ENCODE data around the gene HNF4A.
"Not testable (repeated sequence)": the region's sequence is repeated elsewhere in the genome, so short reads cannot be mapped to it uniquely, and the experiment has no call there.

The HNF4A gene

DNA sequence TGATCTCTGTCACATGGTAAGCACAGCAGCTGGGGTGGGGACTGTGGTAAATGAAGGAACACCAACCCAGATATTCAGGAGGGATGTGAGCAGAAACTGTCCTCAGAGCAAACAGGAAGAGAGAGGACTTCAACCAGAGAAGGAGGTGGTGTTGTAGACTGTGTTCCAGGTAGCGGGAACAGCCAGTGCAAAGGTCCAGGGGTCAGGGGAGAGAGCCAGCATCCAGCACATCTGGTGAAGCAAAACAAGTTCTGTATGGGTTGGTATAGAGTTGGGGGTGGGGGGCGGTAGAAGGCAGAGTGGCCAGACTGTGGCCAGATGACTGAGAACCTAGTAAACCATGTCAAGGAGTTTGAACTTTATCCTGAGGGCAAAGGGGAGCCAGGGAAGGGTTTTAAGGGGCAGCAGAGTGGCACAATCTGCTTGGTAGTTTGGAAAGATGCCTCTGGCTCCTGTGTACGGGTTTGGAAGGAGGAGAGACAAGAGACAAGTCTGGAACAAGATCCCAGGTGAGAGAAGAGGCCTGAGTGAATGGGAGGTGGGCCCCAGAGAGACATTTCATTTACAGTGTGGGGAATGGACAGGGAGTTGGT lies 92.4 kb downstream of the HNF4A start:
- DNase-seq = no peak

DNA sequence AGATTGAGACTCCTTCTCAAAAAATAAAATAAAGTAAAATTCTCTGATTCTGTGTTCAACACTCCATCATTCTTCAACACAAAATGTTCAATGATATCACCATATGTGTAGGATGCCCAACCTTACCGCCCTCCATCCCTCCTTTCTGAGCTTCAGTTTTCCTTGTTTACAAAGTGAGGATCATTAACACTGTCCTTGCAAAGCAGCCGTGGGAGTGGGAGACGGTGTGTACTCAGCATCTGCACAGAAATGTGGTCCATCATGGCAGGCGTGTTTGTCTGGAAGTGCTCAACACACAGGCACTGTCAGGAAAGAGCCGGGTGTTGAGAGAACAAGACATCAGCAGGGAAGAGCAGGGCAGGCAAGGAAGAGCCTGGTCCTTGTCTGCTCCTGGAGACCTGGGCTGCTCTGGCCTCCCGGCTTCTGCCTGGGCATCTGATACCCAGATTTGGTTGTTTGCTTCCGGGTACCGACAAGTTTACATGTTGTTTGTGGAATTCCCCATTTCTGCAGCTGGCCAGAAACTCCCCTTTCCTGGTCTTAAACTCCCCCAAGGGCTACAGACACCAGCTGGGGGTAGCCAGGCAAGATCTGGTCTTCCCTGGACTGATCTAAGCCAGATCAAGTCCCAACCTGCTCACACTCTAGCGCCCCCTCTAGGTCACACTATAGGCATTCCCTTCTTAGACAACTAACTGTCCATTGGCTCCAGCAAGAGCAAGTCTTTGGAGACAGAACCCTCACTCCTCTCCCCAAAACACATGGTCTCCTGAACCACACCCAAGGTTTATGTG lies 93.5 kb downstream of the HNF4A start:
- DNase-seq = no peak

DNA sequence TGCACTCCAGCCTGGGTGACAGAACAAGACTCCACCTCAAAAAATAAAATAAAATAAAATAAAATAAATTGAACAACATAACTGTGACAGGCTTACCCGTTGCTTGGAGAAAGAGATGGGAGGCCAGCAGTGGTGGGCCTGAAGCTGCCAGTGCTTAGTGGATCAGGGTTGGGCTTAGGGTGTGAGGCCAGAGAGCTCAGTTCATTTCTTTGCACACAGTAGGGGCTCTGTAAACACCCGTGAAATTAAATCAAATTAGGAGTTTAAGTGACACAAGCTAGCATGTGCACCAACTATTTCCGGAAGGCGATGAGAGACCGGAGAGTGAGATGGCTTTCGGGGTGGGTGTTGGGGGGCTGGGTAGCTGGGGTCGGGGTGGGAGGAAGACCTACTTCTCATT lies 94.4 kb downstream of the HNF4A start:
- no peak for DNase-seq

DNA sequence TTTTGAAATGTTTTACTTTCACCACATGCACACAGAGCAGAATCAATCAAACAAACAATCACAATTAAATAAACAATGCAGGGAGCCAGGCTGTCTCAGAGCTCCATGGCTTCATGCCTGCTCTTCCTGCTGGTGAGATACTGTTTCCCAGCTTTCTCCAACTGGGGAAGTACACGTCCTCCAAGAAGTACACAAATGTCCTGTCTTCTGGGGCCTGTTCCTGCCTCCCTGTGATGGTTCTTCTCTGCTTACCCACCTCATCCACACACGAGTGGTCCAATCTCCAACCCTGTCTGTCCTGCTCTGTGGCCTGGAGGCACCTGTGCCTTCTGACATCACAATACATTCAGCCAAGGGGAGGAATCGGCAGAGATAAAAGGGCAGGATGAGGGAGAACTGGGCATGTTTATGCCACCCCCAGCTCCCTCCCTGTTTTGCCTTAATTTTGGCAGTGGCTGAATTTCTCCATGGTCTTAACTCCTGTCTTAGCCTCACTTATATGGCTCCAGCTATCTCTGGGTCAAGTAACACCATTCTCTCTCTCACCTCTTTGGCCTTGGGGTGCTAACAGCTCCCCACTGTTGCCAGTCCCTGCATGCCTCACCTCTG lies 94.9 kb downstream of the HNF4A start:
- no peak for DNase-seq

DNA sequence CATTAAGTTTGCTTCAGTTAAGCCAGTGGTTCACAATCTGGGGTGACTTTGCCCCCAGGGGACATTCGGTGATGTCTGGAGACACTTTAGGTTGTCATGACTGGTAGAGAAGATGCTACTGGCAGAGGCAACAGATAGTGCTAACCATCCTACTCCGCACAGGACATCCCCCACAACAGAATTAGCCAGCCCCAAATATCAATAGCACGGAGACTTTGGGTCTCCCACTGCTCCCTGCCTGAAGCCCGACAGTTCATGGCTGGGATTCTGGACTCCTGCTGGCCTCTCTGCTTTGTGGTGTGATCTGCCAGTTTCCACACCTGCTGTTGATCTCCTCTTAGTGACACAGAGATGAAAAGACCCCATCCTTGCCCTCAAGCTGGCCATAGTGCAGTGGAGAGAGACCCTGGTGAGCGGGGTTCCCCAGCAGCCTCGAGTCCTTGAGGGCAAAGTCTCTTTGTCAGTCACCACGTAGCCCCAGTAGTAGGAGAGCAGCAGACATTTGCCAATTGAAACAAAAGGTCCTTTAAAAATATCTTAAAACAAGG lies 95.5 kb downstream of the HNF4A start:
- no peak for DNase-seq

DNA sequence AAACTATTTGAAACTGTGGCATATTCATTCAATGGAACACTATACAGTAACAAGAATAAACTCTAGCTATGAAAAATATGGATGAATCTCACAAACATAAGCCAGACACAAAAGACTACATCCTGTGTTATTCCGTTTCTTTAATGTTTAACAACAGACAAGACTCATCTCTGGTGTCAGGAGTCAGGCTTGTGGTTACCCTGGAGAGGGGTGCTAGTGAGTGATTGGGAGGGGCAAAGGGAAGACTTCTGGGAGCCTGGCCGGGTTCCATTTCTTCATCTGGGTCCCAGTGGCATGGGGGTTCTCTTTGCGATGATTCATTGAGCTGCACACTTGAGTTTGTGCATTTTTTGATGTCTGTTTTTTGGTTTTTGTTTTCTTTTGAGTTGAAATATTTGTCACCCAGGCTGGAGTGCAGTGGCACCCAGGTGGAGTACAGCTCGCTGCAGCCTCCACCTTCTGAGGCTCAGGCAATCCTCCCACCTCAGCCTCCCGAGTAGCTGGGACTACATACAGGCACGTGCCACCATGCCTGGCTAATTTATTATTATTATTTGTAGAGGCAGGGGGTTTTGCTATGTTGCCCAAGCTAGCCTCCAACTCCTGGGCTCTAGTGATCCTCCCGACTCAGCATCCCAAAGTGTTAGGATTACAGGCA lies 98.9 kb downstream of the HNF4A start:
- DNase-seq = no peak

DNA sequence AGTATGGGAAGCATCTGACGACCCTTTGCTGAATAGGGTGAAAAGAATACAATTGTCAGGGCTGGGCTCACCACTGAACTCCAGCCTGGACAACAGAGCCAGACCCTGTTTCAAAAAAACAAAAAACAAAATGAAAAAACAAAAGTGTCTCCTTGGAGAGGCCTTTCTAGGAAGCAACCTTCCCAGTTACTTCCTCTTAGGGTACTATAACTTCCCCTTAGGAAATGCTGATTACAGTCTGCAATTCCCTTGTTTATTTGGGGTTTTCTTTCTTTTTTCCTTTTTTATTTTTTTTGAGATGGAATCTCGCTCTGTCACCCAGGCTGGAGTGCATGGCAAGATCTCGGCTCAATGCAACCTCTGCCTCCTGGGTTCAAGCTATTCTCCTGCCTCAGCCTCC lies 99.6 kb downstream of the HNF4A start:
- no peak for DNase-seq

DNA sequence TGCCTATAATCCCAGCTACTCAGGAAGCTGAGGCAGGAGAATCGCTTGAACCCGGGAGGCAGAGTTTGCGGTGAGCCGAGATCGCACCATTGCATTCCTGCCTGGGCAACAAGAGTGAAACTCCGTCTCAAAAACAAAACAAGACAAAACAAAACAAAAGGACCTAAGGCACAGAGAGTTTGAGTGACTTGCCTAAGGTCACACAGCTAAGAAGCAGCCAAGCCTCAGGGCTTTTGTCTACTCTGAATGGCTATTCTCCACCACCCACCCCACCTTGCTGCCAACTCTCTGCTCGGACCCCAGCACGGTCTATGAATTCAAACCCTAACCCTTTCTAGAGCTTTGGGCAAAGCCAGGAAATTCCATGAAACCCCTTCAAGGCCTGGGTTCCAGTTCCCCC lies 101.1 kb downstream of the HNF4A start:
- no peak for DNase-seq

- no peak for DNase-seq
Observed at GRCh38 chr20:44457016-44457415, 101.5 kb downstream of the HNF4A start.

- no peak for DNase-seq
Observed at GRCh38 chr20:44459271-44459670, 103.8 kb downstream of the HNF4A start.

GRCh38 chr20:44460795-44461141 lies 105.3 kb downstream of the HNF4A start:
- no peak for DNase-seq

GRCh38 chr20:44461142-44461802 lies 105.8 kb downstream of the HNF4A start:
- no peak for DNase-seq

- DNase-seq = no peak
Observed at GRCh38 chr20:44461803-44462174, 106.3 kb downstream of the HNF4A start.

DNA sequence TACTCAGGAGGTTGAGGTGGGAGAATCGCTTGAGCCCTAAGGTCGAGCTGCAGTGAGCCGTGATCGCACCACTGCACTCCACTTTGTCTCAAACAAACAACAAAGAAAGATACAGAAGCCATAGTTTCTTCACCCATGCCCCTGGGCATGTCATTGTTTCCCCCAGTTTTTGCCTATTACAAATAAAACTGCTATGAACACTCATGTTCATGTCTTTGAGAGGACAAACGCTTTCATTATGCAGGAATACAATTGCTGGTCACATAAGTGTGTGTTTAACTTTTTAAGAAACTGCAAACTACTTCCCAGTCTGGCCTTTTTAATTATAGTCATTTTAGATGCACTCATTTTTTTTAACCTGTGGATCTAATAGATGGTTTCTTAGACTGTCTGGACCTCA lies 108.0 kb downstream of the HNF4A start:
- no peak for DNase-seq

GRCh38 chr20:44464514-44464913 lies 109.0 kb downstream of the HNF4A start:
- DNase-seq = no peak

DNA sequence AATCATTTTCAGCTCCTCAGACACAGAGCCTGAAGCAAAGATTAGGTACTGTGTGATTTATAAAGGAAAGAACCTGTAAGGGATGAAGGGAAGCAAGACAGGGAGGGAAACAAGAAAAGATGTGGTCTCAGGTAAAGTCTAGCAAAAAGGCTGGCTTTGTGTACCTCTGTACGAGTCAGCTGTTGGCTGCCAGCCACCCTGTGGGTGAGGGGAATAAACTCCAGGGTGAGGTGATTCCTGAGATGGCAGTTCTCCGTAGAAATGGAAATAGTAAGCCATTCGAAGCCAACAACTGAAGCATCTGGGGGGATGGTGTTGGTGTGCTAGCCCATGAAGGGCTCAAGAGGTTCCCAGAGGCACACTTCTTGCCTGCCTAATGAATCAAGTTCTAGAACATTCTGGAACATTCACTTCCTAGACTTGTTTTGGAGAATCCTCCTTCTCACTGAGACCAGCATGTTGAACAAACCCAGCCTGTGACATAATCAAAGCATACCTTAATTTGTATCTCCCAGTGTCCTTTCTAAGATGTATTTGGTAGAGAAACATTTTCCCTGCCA lies 109.6 kb downstream of the HNF4A start:
- no peak for DNase-seq

DNA sequence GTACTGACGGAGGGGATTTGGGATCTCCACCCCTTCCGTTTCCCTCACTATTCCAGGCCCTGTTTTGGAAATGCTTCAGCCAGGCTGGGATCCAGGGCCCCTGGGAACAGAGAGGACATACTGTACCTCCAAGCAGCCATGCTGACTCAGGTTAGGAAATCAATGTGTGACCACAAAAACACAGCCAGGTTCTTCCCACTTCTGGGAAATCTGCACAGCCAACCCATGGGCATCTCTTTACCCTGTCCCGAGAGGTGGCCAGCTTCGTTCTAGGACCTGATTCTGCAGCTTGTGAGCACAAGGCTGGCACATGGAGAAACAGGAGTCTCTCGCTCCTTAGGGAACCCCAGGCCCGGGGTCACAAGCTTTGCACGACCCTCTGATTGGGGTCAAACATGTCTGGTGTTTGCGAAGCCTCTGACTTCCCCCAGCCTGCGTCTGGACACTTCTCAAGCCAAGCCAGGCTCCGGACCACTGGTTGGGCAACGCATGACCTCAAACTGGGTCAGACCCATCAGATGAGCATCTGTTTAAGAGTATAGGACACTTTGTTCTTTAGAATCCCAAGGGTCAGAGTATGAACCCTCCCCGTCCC lies 111.9 kb downstream of the HNF4A start:
- DNase-seq = no peak

DNA sequence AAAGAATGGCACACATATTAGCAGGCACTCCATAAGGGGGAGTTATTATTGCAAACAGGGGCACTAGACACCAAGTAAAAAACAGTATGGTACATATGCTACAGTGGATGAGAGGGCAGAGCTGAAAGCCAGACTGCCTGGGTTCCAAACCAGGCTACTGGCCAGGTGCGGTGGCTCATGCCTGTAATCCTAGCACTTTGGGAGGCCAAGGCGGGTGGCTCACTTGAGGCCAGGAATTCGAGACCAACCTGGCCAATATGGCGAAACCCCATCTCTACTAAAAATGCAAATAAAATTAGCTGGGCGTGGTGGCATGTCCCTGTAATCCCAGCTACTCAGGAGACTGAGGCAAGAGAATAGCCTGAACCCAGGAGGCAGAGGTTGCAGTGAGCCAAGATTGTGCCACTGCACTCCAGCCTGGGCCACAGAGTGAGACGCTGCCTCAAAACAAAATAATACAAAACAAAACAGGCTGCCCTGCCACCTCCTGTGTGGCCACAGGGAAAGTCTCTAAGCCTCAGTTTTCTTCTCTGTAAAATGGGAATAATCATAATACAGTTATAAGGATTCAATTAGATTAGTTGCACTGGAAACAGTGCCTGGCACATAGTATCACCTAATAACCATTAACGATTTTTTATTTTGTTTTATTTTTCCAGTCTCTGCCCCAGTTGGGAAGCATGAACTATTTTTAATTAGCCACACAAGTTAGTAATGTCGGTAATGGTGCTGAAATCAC lies 112.7 kb downstream of the HNF4A start:
- no peak for DNase-seq

DNA sequence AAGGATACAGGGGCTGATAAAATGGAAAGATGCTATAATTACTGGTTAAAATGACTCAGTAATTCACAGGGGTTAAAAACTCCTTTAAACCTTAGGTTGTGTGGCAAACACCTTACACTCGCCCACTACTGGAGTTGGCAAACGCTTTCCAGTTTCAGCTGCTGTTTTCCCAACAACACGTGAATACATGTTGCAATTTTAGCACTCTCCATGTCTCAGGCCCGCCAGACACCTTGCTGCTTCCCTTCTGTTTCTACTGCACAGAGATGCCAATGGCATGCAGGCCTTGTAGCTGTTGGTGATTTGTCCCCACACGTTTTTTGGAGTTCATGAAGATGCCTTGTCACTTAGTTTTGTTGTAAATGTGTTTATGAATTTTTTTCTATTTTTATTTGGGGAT lies 114.8 kb downstream of the HNF4A start:
- DNase-seq = no peak

DNA sequence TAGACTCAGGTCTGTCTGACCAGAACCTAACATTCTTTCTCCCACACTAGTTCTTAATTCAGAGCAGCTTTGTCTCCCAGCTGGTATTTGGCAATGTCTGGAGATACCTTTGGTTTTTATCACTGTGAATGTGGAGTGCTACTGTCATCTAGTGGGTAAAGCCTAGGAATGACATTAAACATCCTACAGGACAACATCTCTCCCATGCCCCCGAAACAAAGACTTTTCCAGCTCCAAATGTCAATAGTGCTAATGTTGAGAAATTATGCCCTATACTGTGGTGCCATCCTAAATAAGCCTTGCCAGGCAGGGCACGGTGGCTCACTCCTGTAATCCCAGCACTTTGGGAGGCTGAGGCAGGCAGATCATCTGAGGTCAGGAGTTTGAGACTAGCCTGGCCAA lies 116.0 kb downstream of the HNF4A start:
- no peak for DNase-seq

GRCh38 chr20:44472283-44472682 lies 116.8 kb downstream of the HNF4A start:
- not testable (repeated sequence) for DNase-seq

- no peak for DNase-seq
Observed at GRCh38 chr20:44475372-44475693, 119.8 kb downstream of the HNF4A start.

Data from NK-92 treated with Interleukin-12 subunit alpha and Interleukin-12 subunit beta, amount 100 ng/mL, for 24 hours (cell line).